Skin epidermis (tissue), 12 donors: ENCODE results near the gene CRADD.

ENCODE experiments used
- H3K27ac ChIP-seq, 21 experiments: fragments of 200-600 bp; sonication (generic) in 11 of 21; one replicate each; pipeline ENCODE4 v1.5.0; 2020; ENCODE audit warnings: mild to moderate bottlenecking in 3 of 21, inconsistent platforms in 2 of 21, moderate library complexity in 2 of 21
- H3K4me3 ChIP-seq, 7 experiments: fragments of 200-600 bp; sonication (generic) in 2 of 7; one replicate each; pipeline ENCODE4 v1.5.0; 2020; ENCODE audit warnings: inconsistent platforms in 2 of 7, mild to moderate bottlenecking in 2 of 7, moderate library complexity in 1 of 7

The CRADD gene

DNA sequence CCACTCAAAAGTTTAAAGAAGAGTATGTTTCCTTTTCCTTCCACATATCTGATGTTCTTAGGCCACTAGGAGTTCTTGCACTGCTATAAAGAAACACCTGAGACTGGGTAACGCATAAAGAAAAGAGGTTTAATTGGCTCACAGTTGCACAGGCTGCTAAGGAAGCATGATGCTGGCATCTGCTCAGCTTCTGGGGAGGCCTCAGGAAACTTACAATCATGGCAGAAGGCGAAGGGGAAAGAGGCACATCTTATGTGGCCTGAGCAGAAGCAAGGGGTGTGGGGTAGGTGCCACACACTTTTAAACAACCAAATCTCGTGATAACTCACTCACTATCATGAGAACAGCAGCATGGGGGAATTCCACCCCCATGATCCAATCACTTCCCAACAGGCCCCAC, 7.7 kb upstream of the CRADD start:
- Histone ChIP-seq H3K4me3 (no peak overlapping the region), H3K27ac (no peak overlapping the region)

GRCh38 chr12:93670104-93670503, 7.1 kb upstream of the CRADD start:
- Histone ChIP-seq H3K4me3 (no peak overlapping the region), H3K27ac (no peak overlapping the region)

GRCh38 chr12:93671044-93671443, 6.1 kb upstream of the CRADD start:
- no peak overlapping the region for H3K4me3 ChIP-seq
- H3K27ac ChIP-seq, result no peak overlapping the region

GRCh38 chr12:93673084-93673483, 4.1 kb upstream of the CRADD start:
- no peak overlapping the region for H3K4me3 ChIP-seq
- no peak overlapping the region for H3K27ac ChIP-seq

- no peak overlapping the region for H3K27ac ChIP-seq
- H3K4me3 ChIP-seq, result no peak overlapping the region
Observed at GRCh38 chr12:93674386-93674785, 2.8 kb upstream of the CRADD start.

GRCh38 chr12:93676408-93677194, 574 bp upstream of the CRADD start:
- H3K27ac ChIP-seq, result peak overlapping the region in 19 of 21 experiments; percentile 97 to 100 (median 98)
- peak overlapping the region; percentile 51 to 60 (median 57) for H3K4me3 ChIP-seq

GRCh38 chr12:93678779-93679178, 1.6 kb downstream of the CRADD start:
- peak overlapping the region in 4 of 21 experiments; percentile 98 to 100 (median 100) for H3K27ac ChIP-seq
- no peak overlapping the region for H3K4me3 ChIP-seq

DNA sequence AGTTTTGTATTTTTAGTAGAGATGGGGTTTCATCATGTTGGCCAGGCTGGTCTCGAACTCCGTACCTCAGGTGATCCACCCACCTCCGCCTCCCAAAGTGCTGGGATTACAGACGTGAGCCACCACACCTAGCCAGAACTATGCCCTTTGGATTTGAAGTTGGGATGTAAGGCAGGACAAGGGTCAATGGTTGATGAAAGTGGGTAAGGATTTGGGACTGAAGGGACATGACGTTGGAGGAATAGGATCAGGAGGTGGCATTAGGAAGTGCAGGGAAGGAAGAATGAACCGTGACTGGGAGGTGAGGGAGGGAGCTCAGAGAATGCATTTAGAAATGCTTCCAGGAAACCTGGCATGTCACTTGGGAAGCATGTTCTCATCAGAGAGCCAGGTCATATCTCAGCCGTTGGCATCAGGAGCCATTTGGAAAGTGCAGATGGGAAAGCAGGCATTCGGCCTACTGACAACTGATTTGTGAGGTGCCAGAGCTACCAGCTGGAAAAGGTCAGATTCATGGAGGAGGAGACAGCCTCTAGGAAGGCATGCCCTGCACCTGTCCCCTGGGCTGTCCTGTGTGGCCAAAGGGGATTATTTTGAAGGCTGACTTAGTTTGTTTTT, 2.2 kb downstream of the CRADD start:
- Histone ChIP-seq H3K4me3 (no peak overlapping the region), H3K27ac (no peak overlapping the region)

DNA sequence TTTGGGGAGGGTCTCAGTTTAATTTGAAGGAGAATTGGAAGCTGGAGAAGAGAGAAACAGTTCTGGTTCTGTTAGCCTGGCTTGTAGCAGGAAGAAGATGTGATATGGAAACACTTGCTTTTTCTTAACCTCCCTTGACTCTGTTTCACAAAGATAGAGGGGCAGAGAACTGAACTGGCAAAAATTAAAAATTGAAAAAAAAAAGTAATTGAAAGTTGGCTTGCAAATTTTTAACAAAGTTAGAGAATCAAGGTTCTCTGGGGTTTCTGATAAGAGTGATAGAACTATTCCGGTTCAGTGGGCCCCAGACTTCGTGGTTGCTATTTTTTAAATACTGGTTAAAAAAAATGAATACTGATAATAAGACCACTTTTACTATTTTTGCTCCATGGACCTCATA, 2.8 kb downstream of the CRADD start:
- Histone ChIP-seq H3K27ac (no peak overlapping the region), H3K4me3 (no peak overlapping the region)

GRCh38 chr12:93682846-93683261, 5.7 kb downstream of the CRADD start:
- no peak overlapping the region for H3K4me3 ChIP-seq
- H3K27ac ChIP-seq, result no peak overlapping the region

DNA sequence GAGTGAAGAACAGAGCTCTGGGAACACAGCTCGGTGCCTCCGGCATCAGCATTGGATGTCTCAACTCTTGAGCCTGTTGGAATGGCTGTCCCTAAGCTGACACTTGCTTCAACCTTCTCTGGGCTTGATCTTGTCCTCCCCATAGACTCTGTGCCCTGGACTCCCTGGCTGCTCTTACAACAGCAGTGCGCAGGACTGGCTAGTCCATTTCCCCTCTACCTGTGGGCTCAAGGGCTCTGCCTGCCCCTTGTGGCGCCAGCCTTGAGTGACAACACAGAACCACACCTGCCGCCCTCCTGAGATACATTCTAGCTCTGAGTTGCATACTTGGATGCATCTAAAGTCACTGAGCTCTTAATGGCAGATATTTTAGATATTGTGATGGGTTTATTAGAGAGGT, 6.2 kb downstream of the CRADD start:
- H3K4me3 ChIP-seq, result no peak overlapping the region
- no peak overlapping the region for H3K27ac ChIP-seq

DNA sequence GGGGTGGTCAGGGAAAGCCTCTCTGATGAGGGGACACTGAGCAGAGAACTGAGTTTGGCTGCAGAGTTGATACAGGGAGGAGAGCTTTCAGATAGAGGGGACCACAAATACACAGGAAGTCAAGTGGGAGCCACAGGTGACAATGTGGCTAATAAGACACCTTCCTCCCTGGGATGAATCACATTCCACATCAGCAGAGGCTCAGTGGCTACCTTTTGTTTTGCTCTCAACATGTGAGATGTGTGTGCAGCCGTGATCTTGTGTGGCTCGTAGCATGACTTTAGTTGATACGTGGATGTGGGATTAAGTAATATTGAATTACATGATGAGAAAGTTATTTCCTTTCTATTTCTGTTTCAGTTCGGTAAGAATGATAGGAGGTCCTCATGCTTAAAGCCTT, 7.5 kb downstream of the CRADD start:
- Histone ChIP-seq H3K4me3 (no peak overlapping the region), H3K27ac (no peak overlapping the region)

GRCh38 chr12:93686572-93687356, 9.6 kb downstream of the CRADD start:
- no peak overlapping the region for H3K27ac ChIP-seq

GRCh38 chr12:93689076-93689834, 12.1 kb downstream of the CRADD start:
- Histone ChIP-seq H3K4me3 (no peak overlapping the region), H3K27ac (peak overlapping the region in 9 of 21 experiments; percentile 11 to 77 (median 33))

More at GRCh38 chr12:93686572-93687356, 9.6 kb downstream of the CRADD start:
- H3K4me3 ChIP-seq, result no peak overlapping the region

GRCh38 chr12:93696462-93696861, 19.3 kb downstream of the CRADD start:
- H3K4me3 ChIP-seq, result no peak overlapping the region
- no peak overlapping the region for H3K27ac ChIP-seq

DNA sequence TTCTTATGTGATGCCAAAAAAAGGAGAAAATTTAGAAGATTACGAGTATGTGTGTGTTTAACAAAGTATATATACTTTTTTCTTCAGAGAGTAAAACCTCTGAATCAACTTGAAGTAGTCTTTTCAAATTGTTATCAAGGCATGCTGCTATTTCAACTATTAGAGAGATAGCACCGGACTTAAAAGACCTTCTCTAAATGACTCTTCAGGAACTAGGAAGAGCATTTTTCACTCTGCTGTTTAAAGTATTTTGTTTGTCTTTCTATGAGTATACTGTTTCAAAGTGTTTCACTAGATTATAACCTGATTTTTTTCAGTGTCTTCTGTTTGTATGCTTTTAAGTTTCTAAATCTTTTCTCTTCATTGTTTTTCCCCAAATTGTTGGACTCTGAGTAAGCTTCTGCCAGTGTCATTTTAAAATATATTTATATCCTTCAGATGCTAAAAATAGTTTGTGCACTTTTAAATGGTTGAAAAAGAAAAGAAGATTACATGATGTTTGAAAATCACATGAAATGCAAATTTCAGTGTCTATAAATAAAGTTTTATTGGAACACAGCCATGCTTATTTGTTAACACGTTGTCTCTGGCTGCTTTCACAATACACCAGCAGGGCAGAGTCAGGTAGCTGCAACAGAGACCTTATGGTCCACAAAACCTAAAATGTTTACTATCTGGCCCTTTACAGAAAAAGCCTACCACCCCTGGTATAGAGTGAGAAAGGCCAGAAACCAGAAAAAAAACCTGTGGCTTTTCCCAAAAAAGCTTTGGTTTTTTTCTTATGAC, 21.3 kb downstream of the CRADD start:
- no peak overlapping the region for H3K4me3 ChIP-seq
- H3K27ac ChIP-seq, result no peak overlapping the region

DNA sequence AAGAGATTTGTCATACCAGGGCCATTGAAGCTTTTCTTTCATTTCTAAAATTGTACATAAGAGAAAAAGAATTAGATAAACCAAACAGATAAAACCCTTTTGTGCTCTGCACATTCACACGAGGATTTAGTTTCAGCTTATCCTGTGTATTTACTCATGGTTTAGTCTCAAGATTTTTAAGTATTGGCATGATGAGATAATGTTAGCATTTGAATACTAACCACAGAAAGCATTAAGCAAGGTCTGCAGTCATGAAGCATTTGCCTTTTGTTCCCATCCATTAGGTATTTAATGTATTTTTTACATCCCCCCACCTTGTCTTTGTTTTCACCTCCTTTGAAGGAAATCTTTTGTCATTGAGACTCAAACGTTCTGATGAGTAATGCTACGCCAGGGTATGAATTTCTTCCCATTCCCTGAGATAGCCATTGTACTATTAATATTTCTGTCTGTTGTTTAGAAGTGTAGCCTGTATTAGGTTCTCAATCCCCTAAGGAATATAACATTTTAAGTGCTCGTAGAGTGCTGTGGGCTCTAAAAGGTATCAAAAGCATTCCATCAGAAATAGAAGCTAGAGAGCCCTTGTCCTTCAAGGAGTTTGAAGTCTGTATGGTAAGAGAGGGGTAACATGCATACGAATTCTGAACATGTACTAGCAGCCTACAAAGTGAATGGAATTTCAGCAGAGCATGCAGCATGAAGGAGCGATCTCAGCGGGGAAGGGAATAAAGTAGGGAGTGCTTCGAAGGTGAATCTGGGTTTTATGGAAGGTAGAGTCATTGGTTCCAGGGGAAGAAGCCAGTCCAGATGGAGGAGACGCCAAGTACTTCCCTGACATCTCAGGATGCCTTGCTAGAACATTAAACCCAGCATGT, 22.3 kb downstream of the CRADD start:
- no peak overlapping the region for H3K4me3 ChIP-seq
- H3K27ac ChIP-seq, result no peak overlapping the region

GRCh38 chr12:93702707-93703315, 25.6 kb downstream of the CRADD start:
- no peak overlapping the region for H3K4me3 ChIP-seq
- H3K27ac ChIP-seq, result no peak overlapping the region
